ENCODE measurements around the gene TOMM40. TPM values are rescaled to one million over a fixed set of nuclear protein-coding genes. Genes with fewer than 3 reads are reported as not detected.
A peak's percentile ranks its signal among the peaks of the same experiment; 100 is the strongest.
"Not testable (repeated sequence)": the region's sequence is repeated elsewhere in the genome, so short reads cannot be mapped to it uniquely, and the experiment has no call there.

Gene TOMM40
- total RNA-seq, 2 donors from 2014 or later: 19.7 to 34.3 TPM

- intact Hi-C loops (cut with DNase I): loop anchor here (5.0 kb wide), 1 partner anchor 33 kb away; the partner anchor contains the start of gene APOC4
- Histone ChIP-seq H3K9me3 (no peaks in the 10 kb centered on the region), H3K27ac (no peak overlapping the region), H3K27me3 (peaks cover 0 to 11% of the 10 kb centered on the region in 2 donors), H3K4me1 (peaks cover 26% of the 10 kb centered on the region), H3K4me3 (no peak overlapping the region), H3K36me3 (replicated peaks in 1 of 2; ENCODE audit: insufficient read depth in 1 of 2, low read depth in 2 of 2) (no peaks in the 10 kb centered on the region)
- ATAC-seq (no peak), DNase-seq (no peak)
- TF ChIP-seq CTCF (IDR thresholded peaks at IDR 0.05) (no peak), POLR2A (IDR thresholded peaks at IDR 0.05) (no peak)
- WGBS, 2 donors: 72 to 92% methylated on average over 4 to 5 of the region's 5 CpGs
These were observed 18.7 kb downstream of the TOMM40 start for GRCh38 chr19:44909775-44910174.

GRCh38 chr19:44911896-44912295, 20.8 kb downstream of the TOMM40 start:
- H3K9me3 ChIP-seq; ATAC-seq; DNase-seq; H3K27ac ChIP-seq; H3K36me3 ChIP-seq (replicated peaks in 1 of 2; ENCODE audit: insufficient read depth in 1 of 2, low read depth in 2 of 2); H3K27me3 ChIP-seq; intact Hi-C loops (cut with DNase I); H3K4me3 ChIP-seq: not testable (repeated sequence)
- WGBS, 2 donors: 60 to 70% methylated on average over 5 to 6 of the region's 6 CpGs
- peaks cover 13% of the 10 kb centered on the region for H3K4me1 ChIP-seq

- Histone ChIP-seq H3K9me3 (no peaks in the 10 kb centered on the region), H3K27me3 (no peaks in the 10 kb centered on the region), H3K4me1 (peaks cover 13% of the 10 kb centered on the region), H3K27ac (no peak overlapping the region), H3K36me3 (replicated peaks in 1 of 2; ENCODE audit: insufficient read depth in 1 of 2, low read depth in 2 of 2) (no peaks in the 10 kb centered on the region), H3K4me3 (no peak overlapping the region)
- ATAC-seq (no peak), DNase-seq (peak in 1 of 4 donors; percentile 73)
- TF ChIP-seq POLR2A (IDR thresholded peaks at IDR 0.05) (no peak), CTCF (IDR thresholded peaks at IDR 0.05) (no peak)
- intact Hi-C loops (cut with DNase I): no loop called here
- WGBS, 2 donors: 26 to 29% methylated on average over 6 of the region's 6 CpGs
These were observed 21.8 kb downstream of the TOMM40 start for GRCh38 chr19:44912854-44913253.

- H3K36me3 ChIP-seq (replicated peaks in 1 of 2; ENCODE audit: insufficient read depth in 1 of 2, low read depth in 2 of 2); DNase-seq; H3K9me3 ChIP-seq; ATAC-seq; intact Hi-C loops (cut with DNase I); H3K27ac ChIP-seq; H3K4me3 ChIP-seq; H3K27me3 ChIP-seq: not testable (repeated sequence)
- 50 to 57% methylated on average over 20 to 23 of the region's 23 CpGs for WGBS, 2 donors
- peaks cover 13% of the 10 kb centered on the region for H3K4me1 ChIP-seq
These were observed 22.7 kb downstream of the TOMM40 start for GRCh38 chr19:44913512-44914432.

- Histone ChIP-seq H3K27ac (peak within 1 kb of the TSS in 2 of 4 donors; percentile 41 to 44), H3K4me1 (peaks cover 13% of the 10 kb centered on the region), H3K4me3 (peak within 1 kb of the TSS in 1 of 2 donors; percentile 39)
- WGBS, 2 donors: 7 to 8% methylated on average over 20 to 26 of the region's 28 CpGs
- peak; percentile 84 to 87 (median 86) for DNase-seq
- peak in 1 of 7 experiments; percentile 16 for TF ChIP-seq CTCF (IDR thresholded peaks at IDR 0.05)
- H3K27me3 ChIP-seq; H3K36me3 ChIP-seq (replicated peaks in 1 of 2; ENCODE audit: insufficient read depth in 1 of 2, low read depth in 2 of 2); H3K9me3 ChIP-seq; intact Hi-C loops (cut with DNase I): not testable (repeated sequence)
- ATAC-seq: peak; percentile 95
These were observed 23.6 kb downstream of the TOMM40 start, which contains the start of gene APOC1 for GRCh38 chr19:44914433-44915206. TSS of gene APOC1 (plus strand) at chr19:44914608. CDS start at chr19:44914892, 284 bp downstream.

Measured in body of pancreas (tissue), 4 donors.